GM18873 (cell line): ENCODE measurements around the gene PROCR.
"Not testable (repeated sequence)": the region's sequence is repeated elsewhere in the genome, so short reads cannot be mapped to it uniquely, and the experiment has no call there.

Source experiments
- ATAC-seq: cut with Tn5 transposase; IDR thresholded peaks from one replicate; pipeline ENCODE4 v1.9.1; 2021; ENCODE audit warnings: mild to moderate bottlenecking, moderate library complexity, moderate number of reproducible peaks; ENCODE audit not compliant: unreplicated experiment, low FRiP score

Gene PROCR

DNA sequence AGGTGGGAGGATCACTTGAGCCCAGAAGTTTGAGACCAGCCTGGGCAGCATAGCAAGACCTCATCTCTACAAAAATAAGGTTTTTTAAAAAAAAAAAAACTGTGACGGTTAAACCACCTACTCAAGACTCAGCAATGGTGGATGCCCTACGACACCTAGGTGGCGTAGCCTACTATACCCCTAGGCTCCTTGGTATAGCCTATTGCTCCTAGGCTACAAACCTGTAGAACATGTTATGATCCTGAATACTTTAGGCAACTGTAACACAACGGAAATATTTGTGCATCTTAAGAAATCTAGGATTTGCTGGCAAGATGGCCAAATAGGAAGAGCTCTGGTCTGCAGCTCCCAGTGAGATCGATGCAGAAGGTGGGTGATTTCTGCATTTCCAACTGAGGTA, 11.5 kb upstream of the PROCR start:
- not testable (repeated sequence) for ATAC-seq

- ATAC-seq = not testable (repeated sequence)
Measured at GRCh38 chr20:35164531-35164930, 7.3 kb upstream of the PROCR start.

DNA sequence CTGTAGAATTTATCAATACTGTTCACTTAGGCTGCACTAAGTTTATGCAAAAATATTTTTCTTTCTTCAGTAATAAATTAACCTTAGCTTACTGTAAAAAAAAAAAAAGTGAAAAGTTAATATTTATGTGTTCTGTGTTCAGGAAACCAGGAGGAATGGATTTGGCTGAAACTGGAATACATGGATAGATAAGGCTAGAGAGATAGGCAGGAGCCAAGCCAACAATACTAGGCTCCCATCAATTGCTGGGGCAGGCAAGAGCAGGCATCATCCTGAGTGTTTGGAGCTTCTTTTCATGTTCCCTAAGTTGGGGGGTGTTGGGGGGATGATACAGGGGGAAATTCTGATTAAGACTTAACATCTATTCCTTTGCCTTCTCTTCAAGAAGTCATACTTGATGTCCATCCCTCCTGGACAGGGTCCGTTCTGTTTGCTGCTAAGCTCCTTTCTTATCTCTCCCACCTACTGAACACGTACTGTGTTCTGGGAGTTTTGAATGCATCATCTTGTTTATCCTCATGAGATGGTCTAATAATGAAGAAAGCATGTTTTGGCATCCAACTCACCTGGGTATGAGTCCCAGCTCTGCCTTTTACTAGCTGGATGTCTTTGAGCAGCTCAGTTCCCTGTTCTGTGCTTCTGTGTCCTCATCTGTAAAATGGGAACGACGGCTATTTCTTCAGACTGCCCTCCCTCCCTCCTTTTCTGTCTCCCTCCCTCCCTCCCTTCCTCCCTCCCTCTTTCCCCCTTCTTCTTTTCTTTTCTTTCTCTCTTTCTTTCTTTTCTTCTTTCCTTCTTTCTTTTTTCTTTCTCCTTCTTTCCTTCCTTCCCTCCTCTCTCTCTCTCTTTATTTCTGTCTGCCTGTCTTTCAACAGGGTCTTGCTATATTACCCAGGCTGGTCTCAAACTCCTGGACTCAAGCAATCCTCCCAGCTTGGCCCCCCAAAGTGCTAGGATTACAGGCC, 6.4 kb upstream of the PROCR start:
- no peak for ATAC-seq

DNA sequence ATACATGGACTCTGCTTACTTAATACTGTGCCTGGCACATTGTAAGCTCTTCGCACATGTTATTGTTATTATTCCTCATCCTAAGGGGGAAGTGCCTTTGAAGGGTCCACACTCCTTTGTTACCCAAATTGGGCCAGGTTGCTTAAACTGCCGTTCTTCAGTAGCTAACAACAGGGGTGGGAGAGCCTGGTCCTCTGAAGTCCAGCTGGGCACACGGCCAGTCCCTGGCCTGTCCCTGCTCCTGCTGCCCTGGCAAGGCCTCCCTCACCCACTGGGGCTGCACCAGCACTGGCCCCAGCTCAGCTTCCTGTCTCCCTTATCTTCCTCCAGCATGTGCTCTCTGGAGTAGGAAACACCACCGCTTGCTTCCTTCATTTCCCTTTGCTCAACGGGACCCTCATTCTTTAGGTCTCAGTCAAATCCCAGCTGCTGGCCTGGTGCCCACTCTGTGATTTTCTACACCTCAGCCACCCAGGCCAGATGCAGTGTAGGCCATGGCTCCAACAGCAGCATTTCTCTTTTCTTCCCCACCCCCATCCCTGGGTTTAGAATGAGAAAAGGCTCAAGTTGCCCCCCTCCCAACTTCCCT, 5.5 kb upstream of the PROCR start:
- ATAC-seq = no peak

DNA sequence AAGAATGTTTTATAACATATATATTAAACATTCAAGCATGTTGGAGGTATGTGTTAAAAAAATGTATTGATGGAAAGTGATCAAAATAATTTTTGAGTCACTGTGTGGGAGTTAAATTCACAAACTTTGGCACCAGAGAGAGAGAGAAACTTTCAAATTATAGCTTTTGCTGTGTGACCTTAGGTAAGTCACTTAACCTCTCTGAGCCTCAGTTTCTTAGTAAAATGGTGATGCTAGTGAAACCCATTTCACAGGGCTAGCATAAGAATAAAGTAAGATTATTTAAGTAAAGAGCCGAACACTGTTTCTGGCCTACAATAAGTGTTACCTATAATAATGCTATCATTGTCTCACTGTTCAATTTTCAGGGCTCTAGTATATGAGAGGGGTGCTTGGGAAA, 4.1 kb upstream of the PROCR start:
- no peak for ATAC-seq

- not testable (repeated sequence) for ATAC-seq
Measured at GRCh38 chr20:35168701-35169409, 3.0 kb upstream of the PROCR start.

- ATAC-seq = no peak
Measured at GRCh38 chr20:35171438-35171752, 477 bp upstream of the PROCR start.

DNA sequence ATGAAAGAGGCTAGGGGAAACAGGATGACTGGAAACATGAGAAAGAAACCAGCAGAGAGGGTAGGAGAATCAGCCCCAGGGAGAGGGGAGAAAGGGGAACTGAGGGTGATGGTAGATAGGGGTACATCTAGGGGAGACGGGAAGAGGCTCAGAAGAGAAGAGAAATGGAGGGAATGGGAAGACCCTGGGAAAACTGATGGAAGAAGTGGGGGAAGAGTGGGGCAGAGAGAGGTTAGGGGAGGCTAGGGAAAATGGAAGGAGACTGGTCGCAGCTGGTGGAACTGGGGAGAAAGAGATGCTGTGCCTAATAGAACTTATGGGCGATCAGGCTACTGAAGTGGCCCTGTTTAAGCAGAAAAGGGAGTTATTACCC, 548 bp downstream of the PROCR start:
- no peak for ATAC-seq

- ATAC-seq = no peak
Measured at GRCh38 chr20:35173576-35174192, 1.8 kb downstream of the PROCR start.

GRCh38 chr20:35174458-35175216, 2.8 kb downstream of the PROCR start:
- ATAC-seq = no peak

DNA sequence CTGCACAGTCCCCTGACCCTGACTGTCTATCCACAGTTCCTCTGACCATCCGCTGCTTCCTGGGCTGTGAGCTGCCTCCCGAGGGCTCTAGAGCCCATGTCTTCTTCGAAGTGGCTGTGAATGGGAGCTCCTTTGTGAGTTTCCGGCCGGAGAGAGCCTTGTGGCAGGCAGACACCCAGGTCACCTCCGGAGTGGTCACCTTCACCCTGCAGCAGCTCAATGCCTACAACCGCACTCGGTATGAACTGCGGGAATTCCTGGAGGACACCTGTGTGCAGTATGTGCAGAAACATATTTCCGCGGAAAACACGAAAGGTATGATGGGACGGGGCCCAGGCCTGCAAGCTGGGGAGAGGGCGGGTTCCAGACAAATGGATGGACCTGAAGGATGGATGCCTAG, 4.3 kb downstream of the PROCR start:
- no peak for ATAC-seq

DNA sequence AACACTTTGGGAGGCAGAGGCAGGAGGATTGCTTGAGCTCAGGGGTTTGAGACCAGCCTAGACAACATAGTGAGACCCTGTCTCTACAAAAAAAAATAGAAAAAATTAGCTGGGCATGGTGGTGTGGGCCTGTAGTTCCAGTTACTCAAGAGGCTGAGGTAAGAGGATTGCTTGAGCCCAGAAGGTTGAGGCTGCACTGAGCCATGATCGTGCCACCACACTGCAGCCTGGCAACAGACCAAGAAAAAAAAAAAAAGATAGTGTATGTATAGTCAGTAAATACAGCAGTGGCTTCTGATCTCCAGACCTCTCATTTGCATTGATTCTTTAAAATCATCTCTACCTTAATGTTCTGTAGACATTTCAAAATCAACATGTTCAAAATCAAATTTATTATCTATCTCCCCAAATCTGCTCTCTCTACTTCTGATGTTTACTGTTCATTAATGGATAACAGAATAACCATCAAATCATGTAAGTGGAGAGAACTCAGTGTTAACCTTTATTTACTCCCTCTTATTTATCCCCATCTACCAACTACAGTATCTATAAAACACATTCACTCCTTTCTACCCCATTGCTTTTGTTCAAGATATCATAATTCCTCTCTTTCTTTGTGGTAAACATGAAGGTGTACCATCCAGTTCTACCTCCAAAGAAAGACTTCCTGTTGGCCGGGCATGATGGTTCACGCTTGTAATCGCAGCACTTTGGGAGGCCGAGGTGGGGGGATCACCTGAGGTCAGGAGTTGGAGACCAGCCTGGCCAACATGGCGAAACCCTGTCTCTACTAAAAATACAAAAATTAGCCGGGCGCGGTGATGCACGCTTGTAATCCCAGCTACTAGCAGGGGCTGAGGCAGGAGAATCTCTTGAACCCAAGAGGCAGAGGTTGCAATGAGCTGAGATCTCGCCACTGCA, 7.7 kb downstream of the PROCR start:
- no peak for ATAC-seq

DNA sequence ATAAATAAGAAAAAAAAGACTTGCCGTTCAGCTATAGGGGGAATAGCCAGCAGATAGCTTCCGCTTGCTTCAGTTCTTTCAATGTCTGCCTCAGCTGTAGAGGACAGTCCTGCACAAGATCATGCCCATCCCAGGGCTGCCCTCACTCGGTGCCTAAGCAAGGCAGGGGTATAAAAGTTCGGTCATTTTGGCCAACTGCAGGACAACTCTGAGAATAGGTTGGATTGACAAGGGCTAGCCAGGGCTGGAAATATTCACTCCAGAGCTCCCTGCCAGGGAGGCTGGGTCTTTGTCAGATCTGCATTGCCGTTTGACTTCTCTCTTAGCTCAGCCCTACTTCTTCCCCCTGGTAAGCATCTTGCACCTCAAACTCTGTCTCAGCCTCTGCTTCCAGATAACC, 8.4 kb downstream of the PROCR start:
- no peak for ATAC-seq

GRCh38 chr20:35181731-35182130, 9.9 kb downstream of the PROCR start:
- ATAC-seq = no peak

GRCh38 chr20:35186691-35187289, 14.9 kb downstream of the PROCR start:
- ATAC-seq = not testable (repeated sequence)

- no peak for ATAC-seq
Measured at GRCh38 chr20:35187584-35188190, 15.8 kb downstream of the PROCR start.

DNA sequence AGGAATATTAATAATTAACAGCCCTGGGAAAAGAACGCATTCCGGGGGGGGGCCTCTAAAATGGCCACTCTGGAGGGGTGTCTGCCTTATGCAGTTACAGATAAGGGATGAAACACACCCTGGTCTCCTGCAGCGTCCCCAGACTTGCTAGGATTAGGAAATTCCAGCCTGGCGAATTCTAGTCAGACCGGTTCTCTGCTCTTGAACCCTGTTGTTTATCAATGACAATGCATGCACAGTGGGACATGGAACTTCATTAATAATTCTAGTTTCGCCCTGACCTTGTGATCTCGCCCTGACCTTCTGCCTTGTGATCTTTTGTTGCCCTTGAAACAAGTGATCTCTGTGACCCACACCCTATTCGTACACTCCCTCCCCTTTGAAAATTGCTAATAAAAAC, 17.4 kb downstream of the PROCR start:
- not testable (repeated sequence) for ATAC-seq

DNA sequence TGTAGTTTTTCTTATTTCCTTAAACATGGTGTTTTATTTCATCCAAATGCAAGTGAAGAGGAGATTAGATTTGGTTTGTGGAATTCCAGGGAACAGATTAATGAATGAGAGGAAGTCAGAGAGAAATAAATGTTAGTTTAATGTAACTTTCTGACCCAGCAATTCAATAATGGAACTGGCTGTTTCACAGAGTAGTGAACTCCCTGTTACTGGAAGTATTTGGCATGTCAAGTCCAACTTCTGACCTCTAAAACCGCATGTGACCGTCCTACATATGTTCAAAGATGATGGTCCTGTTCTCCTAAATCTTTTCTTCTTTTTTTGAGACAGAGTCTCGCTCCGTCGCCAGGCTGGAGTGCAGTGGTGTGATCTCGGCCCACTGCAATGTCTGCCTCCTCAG, 18.7 kb downstream of the PROCR start:
- no peak for ATAC-seq
